ENCODE measurements around the gene KPNB1. TPM values are rescaled to one million over a fixed set of nuclear protein-coding genes. Genes with fewer than 3 reads are reported as not detected.

Gene KPNB1
- total RNA-seq, 3 donors from 2014 or later: 162 to 269 (median 217) TPM

- Histone ChIP-seq H3K4me3 (no peak overlapping the region), H3K4me1 (ENCODE audit: low read depth) (no peaks in the 10 kb centered on the region), H3K36me3 (ENCODE audit: low read depth) (no peaks in the 10 kb centered on the region), H3K9me3 (no peaks in the 10 kb centered on the region)
- TF ChIP-seq CTCF (IDR thresholded peaks at IDR 0.05): no peak
- intact Hi-C loops (cut with DNase I, micrococcal nuclease): no loop called here
- peak; percentile 27 for ATAC-seq
- peak in 2 of 3 donors; percentile 42 to 72 for DNase-seq
Measured at GRCh38 chr17:47703191-47703591, 53.5 kb downstream of the KPNB1 start.

GRCh38 chr17:47703671-47704070 is 54.0 kb downstream of the KPNB1 start:
- H3K4me1 ChIP-seq (ENCODE audit: low read depth): no peaks in the 10 kb centered on the region
- intact Hi-C loops (cut with DNase I, micrococcal nuclease): no loop called here

GRCh38 chr17:47704116-47704515 is 54.4 kb downstream of the KPNB1 start:
- TF ChIP-seq CTCF (IDR thresholded peaks at IDR 0.05): no peak
- ATAC-seq (no peak), DNase-seq (peak in 2 of 3 donors; percentile 45 to 78)
- Histone ChIP-seq H3K36me3 (ENCODE audit: low read depth) (no peaks in the 10 kb centered on the region), H3K4me3 (no peak overlapping the region), H3K4me1 (ENCODE audit: low read depth) (peaks cover 1% of the 10 kb centered on the region), H3K9me3 (no peaks in the 10 kb centered on the region)
- intact Hi-C loops (cut with DNase I, micrococcal nuclease): no loop called here

More at GRCh38 chr17:47703671-47704070, 54.0 kb downstream of the KPNB1 start:
- Histone ChIP-seq H3K9me3 (no peaks in the 10 kb centered on the region), H3K4me3 (no peak overlapping the region), H3K36me3 (ENCODE audit: low read depth) (no peaks in the 10 kb centered on the region)
- DNase-seq: no peak
- no peak for TF ChIP-seq CTCF (IDR thresholded peaks at IDR 0.05)
- ATAC-seq: no peak

GRCh38 chr17:47704736-47705135 is 55.0 kb downstream of the KPNB1 start:
- no peak for TF ChIP-seq CTCF (IDR thresholded peaks at IDR 0.05)

GRCh38 chr17:47705536-47706530 is 56.1 kb downstream of the KPNB1 start:
- ATAC-seq (no peak), DNase-seq (peak in 1 of 3 donors; percentile 48)
- TF ChIP-seq CTCF (IDR thresholded peaks at IDR 0.05): no peak
- Histone ChIP-seq H3K9me3 (no peaks in the 10 kb centered on the region), H3K4me3 (no peak overlapping the region), H3K4me1 (ENCODE audit: low read depth) (peaks cover 3% of the 10 kb centered on the region), H3K36me3 (ENCODE audit: low read depth) (no peaks in the 10 kb centered on the region)
- intact Hi-C loops (cut with DNase I, micrococcal nuclease): no loop called here

More at GRCh38 chr17:47704736-47705135, 55.0 kb downstream of the KPNB1 start:
- ATAC-seq: no peak
- no peaks in the 10 kb centered on the region for H3K36me3 ChIP-seq (ENCODE audit: low read depth)
- peaks cover 3% of the 10 kb centered on the region for H3K4me1 ChIP-seq (ENCODE audit: low read depth)
- no peak overlapping the region for H3K4me3 ChIP-seq
- peak in 2 of 3 donors; percentile 7 to 11 for DNase-seq
- intact Hi-C loops (cut with DNase I, micrococcal nuclease): no loop called here
- no peaks in the 10 kb centered on the region for H3K9me3 ChIP-seq

Data from mucosa of descending colon (tissue), 3 donors.